EH (cell line): ENCODE measurements around the gene ARID3C.

Experiments used
- DNase-seq: peaks from one replicate; pipeline ENCODE4 v3.0.0-alpha.2; 2015; ENCODE audit warnings: low read depth

ARID3C gene

GRCh38 chr9:34577400-34578240 lies 51.2 kb downstream of the ARID3C start:
- no peak for DNase-seq

GRCh38 chr9:34576597-34577399 lies 52.1 kb downstream of the ARID3C start:
- no peak for DNase-seq

GRCh38 chr9:34575862-34576596 lies 52.8 kb downstream of the ARID3C start:
- no peak for DNase-seq

- no peak for DNase-seq
Measured at GRCh38 chr9:34575241-34575640, 53.6 kb downstream of the ARID3C start.

GRCh38 chr9:34574571-34574970 lies 54.3 kb downstream of the ARID3C start:
- DNase-seq: no peak

GRCh38 chr9:34573599-34574325 lies 55.1 kb downstream of the ARID3C start:
- DNase-seq: no peak

GRCh38 chr9:34572628-34573027 lies 56.2 kb downstream of the ARID3C start:
- no peak for DNase-seq

GRCh38 chr9:34572092-34572491 lies 56.8 kb downstream of the ARID3C start:
- no peak for DNase-seq

GRCh38 chr9:34571481-34571810 lies 57.4 kb downstream of the ARID3C start:
- no peak for DNase-seq
